ENCODE results near the gene FOXO3. TPM values are rescaled to one million over a fixed set of nuclear protein-coding genes. Genes with fewer than 3 reads are reported as not detected.

FOXO3 gene
- total RNA-seq, 1 donor from 2014 or later, result 91.5 TPM

DNA sequence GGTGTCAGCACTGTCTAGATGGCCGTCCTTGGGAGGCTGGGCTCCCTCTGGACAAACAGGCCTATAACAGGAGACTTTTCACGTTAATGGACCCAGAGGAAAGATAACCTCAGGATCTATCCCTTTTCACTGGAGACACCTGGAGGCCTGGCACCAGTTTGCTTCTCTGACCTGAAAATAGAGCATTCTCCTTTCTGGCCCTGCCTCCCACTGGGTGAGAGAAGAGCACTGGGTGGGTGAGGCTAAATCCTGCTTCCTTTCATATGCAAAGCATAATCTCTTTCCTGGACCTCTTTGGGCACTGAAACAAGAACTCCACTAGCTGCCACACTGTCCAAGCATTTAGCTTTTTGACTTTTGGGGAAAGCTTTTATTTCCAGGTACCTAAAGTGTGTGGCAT, 78.3 kb downstream of the FOXO3 start:
- DNase-seq (ENCODE audit: low spot score in 2 of 2), result no peak
- peaks cover 0 to 17% of the 10 kb centered on the region in 2 donors for H3K4me1 ChIP-seq

DNA sequence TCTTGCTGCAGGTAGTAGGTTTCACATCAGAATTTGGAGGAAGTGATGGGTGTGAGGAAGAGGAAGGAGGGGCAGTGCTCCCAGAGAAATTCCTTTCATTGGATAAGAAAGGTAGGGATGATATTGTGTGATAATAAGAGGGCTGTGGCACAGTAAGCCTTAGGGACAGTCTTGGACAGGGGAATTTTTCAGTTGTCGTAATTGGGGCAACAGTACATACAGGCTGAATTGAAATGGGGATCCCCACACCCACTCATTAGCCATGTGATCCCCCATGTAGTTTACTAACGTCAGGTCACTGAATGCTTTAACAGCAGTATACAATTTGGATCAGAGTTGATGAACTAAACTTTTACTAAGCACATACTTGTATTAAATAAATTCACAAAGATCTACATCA, 79.4 kb downstream of the FOXO3 start:
- H3K9me3 ChIP-seq, result no peaks in the 10 kb centered on the region
- no peaks in the 10 kb centered on the region for H3K36me3 ChIP-seq
- no peaks in the 10 kb centered on the region for H3K27me3 ChIP-seq
- intact Hi-C loops (cut with DNase I), result no loop called here
- H3K4me1 ChIP-seq, result peaks cover 0 to 25% of the 10 kb centered on the region in 2 donors
- H3K27ac ChIP-seq, result no peak overlapping the region
- no peak for DNase-seq (ENCODE audit: low spot score in 2 of 2)
- TF ChIP-seq, protein P1, sequence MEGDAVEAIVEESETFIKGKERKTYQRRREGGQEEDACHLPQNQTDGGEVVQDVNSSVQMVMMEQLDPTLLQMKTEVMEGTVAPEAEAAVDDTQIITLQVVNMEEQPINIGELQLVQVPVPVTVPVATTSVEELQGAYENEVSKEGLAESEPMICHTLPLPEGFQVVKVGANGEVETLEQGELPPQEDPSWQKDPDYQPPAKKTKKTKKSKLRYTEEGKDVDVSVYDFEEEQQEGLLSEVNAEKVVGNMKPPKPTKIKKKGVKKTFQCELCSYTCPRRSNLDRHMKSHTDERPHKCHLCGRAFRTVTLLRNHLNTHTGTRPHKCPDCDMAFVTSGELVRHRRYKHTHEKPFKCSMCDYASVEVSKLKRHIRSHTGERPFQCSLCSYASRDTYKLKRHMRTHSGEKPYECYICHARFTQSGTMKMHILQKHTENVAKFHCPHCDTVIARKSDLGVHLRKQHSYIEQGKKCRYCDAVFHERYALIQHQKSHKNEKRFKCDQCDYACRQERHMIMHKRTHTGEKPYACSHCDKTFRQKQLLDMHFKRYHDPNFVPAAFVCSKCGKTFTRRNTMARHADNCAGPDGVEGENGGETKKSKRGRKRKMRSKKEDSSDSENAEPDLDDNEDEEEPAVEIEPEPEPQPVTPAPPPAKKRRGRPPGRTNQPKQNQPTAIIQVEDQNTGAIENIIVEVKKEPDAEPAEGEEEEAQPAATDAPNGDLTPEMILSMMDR (IDR thresholded peaks at IDR 0.05), result no peak
- H3K4me3 ChIP-seq, result no peak overlapping the region

More for the DNA sequence above, 78.3 kb downstream of the FOXO3 start:
- TF ChIP-seq, protein P1 (IDR thresholded peaks at IDR 0.05), result no peak
- intact Hi-C loops (cut with DNase I), result no loop called here
- Histone ChIP-seq H3K27me3 (no peaks in the 10 kb centered on the region), H3K9me3 (no peaks in the 10 kb centered on the region), H3K27ac (no peak overlapping the region), H3K4me3 (no peak overlapping the region), H3K36me3 (no peaks in the 10 kb centered on the region)

DNA sequence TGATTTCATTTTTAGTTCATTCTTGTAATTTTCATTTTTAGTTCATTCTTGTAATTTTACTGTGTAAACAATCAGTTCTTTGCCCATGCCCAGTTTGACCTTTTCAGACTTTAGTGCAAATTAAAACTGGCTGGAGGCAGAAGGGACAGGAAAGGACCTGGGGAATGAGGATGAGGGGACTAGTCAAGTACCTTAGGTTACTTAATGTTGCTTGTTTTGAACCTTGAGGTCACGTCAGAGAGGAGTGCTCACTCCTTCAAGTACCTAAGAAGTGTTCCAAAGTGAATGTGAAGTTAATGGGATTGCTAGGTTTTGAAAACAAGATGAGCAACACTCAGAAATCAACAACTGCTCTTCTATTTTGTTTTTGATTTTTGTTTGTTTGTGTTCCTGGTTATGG, 82.5 kb downstream of the FOXO3 start:
- DNase-seq (ENCODE audit: low spot score in 2 of 2), result no peak
- H3K27me3 ChIP-seq, result no peaks in the 10 kb centered on the region
- H3K4me3 ChIP-seq, result no peak overlapping the region
- intact Hi-C loops (cut with DNase I), result no loop called here
- peaks cover 0 to 34% of the 10 kb centered on the region in 2 donors for H3K4me1 ChIP-seq
- peaks cover 0 to 3% of the 10 kb centered on the region in 2 donors for H3K36me3 ChIP-seq
- no peaks in the 10 kb centered on the region for H3K9me3 ChIP-seq
- H3K27ac ChIP-seq, result no peak overlapping the region
- TF ChIP-seq, protein P1 (IDR thresholded peaks at IDR 0.05), result no peak

DNA sequence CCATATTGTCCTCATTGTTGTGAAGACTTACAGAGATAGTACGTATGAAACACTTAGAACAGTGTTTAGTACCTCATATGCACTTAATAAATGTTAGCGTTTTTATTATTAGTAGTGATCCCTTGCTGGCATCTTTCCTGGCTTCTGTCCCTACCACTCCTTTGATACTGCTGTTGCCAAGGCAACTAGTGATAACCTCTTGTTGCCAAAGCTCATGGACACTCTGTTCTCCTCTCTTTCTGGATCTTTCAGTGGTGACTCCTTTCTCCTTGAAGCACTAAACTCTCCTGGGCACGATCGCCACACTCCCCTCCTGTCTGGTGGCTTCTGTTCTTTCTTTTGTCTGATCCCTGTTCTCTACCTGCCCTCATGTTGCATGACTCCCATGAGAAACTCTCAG, 83.5 kb downstream of the FOXO3 start:
- no peak for DNase-seq (ENCODE audit: low spot score in 2 of 2)
- no peaks in the 10 kb centered on the region for H3K27me3 ChIP-seq
- no peaks in the 10 kb centered on the region for H3K9me3 ChIP-seq
- TF ChIP-seq, protein P1 (IDR thresholded peaks at IDR 0.05), result no peak
- H3K4me3 ChIP-seq, result no peak overlapping the region
- no peak overlapping the region for H3K27ac ChIP-seq
- H3K36me3 ChIP-seq, result peaks cover 0 to 12% of the 10 kb centered on the region in 2 donors
- H3K4me1 ChIP-seq, result peaks cover 0 to 33% of the 10 kb centered on the region in 2 donors
- intact Hi-C loops (cut with DNase I), result no loop called here

DNA sequence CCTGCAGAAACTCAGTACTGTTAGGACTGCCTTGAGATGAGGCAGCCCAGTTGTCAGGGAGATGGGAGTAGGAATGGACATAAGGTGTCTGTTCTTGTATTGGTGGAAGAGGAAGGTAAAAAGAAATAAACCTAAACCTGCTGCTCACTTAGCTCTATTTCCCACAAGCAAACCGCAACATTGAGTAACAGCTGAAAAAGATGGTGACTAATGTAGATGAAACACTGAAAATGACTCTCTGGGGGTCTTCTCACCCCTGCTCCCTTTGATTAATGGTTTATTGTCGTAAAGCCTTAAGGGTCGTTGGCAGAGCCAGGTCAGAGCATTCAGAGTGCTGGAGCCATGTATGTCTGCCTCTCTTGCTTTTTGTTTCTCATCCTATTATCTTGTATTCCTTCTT, 87.5 kb downstream of the FOXO3 start:
- H3K9me3 ChIP-seq, result no peaks in the 10 kb centered on the region
- intact Hi-C loops (cut with DNase I), result no loop called here
- H3K27me3 ChIP-seq, result no peaks in the 10 kb centered on the region
- TF ChIP-seq, protein P1 (IDR thresholded peaks at IDR 0.05), result no peak
- peaks cover 0 to 12% of the 10 kb centered on the region in 2 donors for H3K36me3 ChIP-seq
- H3K4me1 ChIP-seq, result peaks cover 14 to 64% of the 10 kb centered on the region in 2 donors
- DNase-seq (ENCODE audit: low spot score in 2 of 2), result no peak
- H3K27ac ChIP-seq, result no peak overlapping the region
- no peak overlapping the region for H3K4me3 ChIP-seq

DNA sequence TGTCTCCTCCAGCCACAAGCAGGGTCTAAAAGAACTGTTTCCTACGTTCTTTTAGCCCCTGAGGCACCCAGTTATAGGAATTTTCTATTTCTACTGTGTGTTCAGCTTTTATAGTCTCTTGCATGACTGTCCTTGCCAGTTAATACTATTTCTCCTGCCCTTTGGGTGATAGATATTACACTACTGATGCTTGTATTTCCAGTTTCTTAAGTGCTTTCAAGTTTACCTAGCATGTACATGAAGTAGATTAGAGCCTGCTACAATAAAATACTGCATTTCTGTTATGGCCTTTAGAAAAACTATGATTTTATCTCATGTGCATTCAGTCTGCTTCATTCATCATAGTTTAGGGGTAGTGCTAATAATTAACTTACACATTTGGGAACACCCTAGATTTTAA, 89.6 kb downstream of the FOXO3 start:
- intact Hi-C loops (cut with DNase I), result loop anchor here (2.0 to 10.0 kb wide), 4 partner anchors 33 to 424 kb away; no protein-coding TSS in a partner anchor

More for the DNA sequence above, 89.6 kb downstream of the FOXO3 start:
- Histone ChIP-seq H3K9me3 (no peaks in the 10 kb centered on the region), H3K27me3 (no peaks in the 10 kb centered on the region), H3K36me3 (peaks cover 0 to 12% of the 10 kb centered on the region in 2 donors), H3K4me3 (no peak overlapping the region), H3K27ac (peak overlapping the region; percentile 84 to 90), H3K4me1 (peaks cover 25 to 71% of the 10 kb centered on the region in 2 donors)
- DNase-seq (ENCODE audit: low spot score in 2 of 2), result no peak
- TF ChIP-seq, protein P1 (IDR thresholded peaks at IDR 0.05), result no peak
